K562 (cell line): ENCODE measurements around the gene NTN3. TPM values are rescaled to one million over a fixed set of nuclear protein-coding genes. Genes with fewer than 3 reads are reported as not detected.

ENCODE experiments used
- ATF1 ChIP-seq, 2 experiments: fragments of 450-650 bp in 1 of 2; IDR thresholded peaks; 2 replicates each; pipeline ENCODE4 v1.6.1; 2016; ENCODE audit warnings: missing compliant biosample characterization in 1 of 2, missing genetic modification characterization in 1 of 2
- CEBPB ChIP-seq: fragments of 450-650 bp; IDR thresholded peaks from 2 replicates; pipeline ENCODE4 v1.6.1; 2016; ENCODE audit warnings: missing genetic modification characterization, missing compliant biosample characterization
- ELF1 ChIP-seq: fragments of 200-800 bp; sonication (Bioruptor generic); IDR thresholded peaks from 2 replicates; pipeline ENCODE4 v1.6.1; 2016; ENCODE audit warnings: missing genetic modification characterization, missing compliant biosample characterization
- EP400 ChIP-seq: fragments of 450-650 bp; IDR thresholded peaks from 2 replicates; pipeline ENCODE4 v1.6.1; 2017; ENCODE audit warnings: antibody characterized with exemption, mild to moderate bottlenecking, moderate library complexity
- HBP1 ChIP-seq: fragments of 450-650 bp; formaldehyde crosslinking; IDR thresholded peaks from 2 replicates; pipeline ENCODE4 v1.4.0; 2022; ENCODE audit warnings: missing genetic modification characterization
- IRF1 ChIP-seq: sonication (generic); formaldehyde crosslinking; IDR thresholded peaks from 2 replicates; pipeline ENCODE4 v1.8.0; 2022; ENCODE audit warnings: missing genetic modification reagents, mild to moderate bottlenecking, borderline replicate concordance
- IRF2 ChIP-seq: sonication (generic); formaldehyde crosslinking; IDR thresholded peaks from 2 replicates; pipeline ENCODE4 v1.8.1; 2022; ENCODE audit warnings: mild to moderate bottlenecking, missing genetic modification reagents
- KAT7 ChIP-seq: sonication (generic); formaldehyde crosslinking; IDR thresholded peaks from 2 replicates; pipeline ENCODE4 v1.8.0; 2022; ENCODE audit warnings: missing genetic modification reagents, mild to moderate bottlenecking, borderline replicate concordance
- MYC ChIP-seq, 2 experiments: fragments of 250-450 bp in 1 of 2; sonication (Bioruptor Pico) in 1 of 2; IDR thresholded peaks; 2 replicates each; pipeline versions ENCODE4 v1.5.1 to v1.6.1; 2012 to 2021; ENCODE audit warnings: low read depth in 2 of 2, borderline replicate concordance in 1 of 2, improper control_type of control experiment in 1 of 2, low read length in 1 of 2, mild to moderate bottlenecking in 1 of 2, moderate library complexity in 1 of 2
- NFATC3 ChIP-seq: fragments of 450-650 bp; IDR thresholded peaks from 2 replicates; pipeline ENCODE4 v1.6.1; 2017; ENCODE audit warnings: mild to moderate bottlenecking
- POLR2G ChIP-seq: fragments of 200-400 bp; formaldehyde crosslinking; IDR thresholded peaks from 2 replicates; pipeline ENCODE4 v1.6.1; 2017; ENCODE audit warnings: low read depth, mild to moderate bottlenecking, antibody characterized with exemption, low read length, moderate library complexity
- RBM22 ChIP-seq: fragments of 200-400 bp; formaldehyde crosslinking; IDR thresholded peaks from 2 replicates; pipeline ENCODE4 v1.6.1; 2018; ENCODE audit warnings: low read length, low read depth; ENCODE audit not compliant: poor library complexity, severe bottlenecking
- SIN3A ChIP-seq, 2 experiments: fragments of 150-350 bp in 1 of 2; IDR thresholded peaks; 2 replicates each; pipeline ENCODE4 v1.6.1; 2011 to 2016; ENCODE audit warnings: borderline replicate concordance in 2 of 2, low read depth in 2 of 2, low read length in 2 of 2, mild to moderate bottlenecking in 2 of 2, moderate library complexity in 2 of 2; ENCODE audit not compliant: control insufficient read depth in 1 of 2
- YY1 ChIP-seq, 3 experiments: IDR thresholded peaks; 2 replicates each; pipeline ENCODE4 v1.6.1; 2011; ENCODE audit warnings: low read length in 2 of 3, mild to moderate bottlenecking in 2 of 3, moderate library complexity in 2 of 3, borderline replicate concordance in 1 of 3, control low read depth in 1 of 3, low read depth in 1 of 3; ENCODE audit not compliant: insufficient read depth in 3 of 3, insufficient replicate concordance in 2 of 3, control insufficient read depth in 1 of 3, insufficient read length in 1 of 3; ENCODE audit errors: extremely low read depth in 1 of 3
- ZBTB5 ChIP-seq: fragments of 450-650 bp; IDR thresholded peaks from 2 replicates; pipeline ENCODE4 v1.6.1; 2017; ENCODE audit warnings: antibody characterized with exemption
- ZBTB7A ChIP-seq: IDR thresholded peaks from 2 replicates; pipeline ENCODE4 v1.6.1; 2011; ENCODE audit warnings: low read depth, mild to moderate bottlenecking, low read length, moderate library complexity, borderline replicate concordance; ENCODE audit not compliant: control insufficient read depth
- ZC3H4 ChIP-seq: sonication (generic); formaldehyde crosslinking; IDR thresholded peaks from 2 replicates; pipeline ENCODE4 v1.9.0; 2021; ENCODE audit warnings: missing genetic modification reagents, borderline replicate concordance
- ZNF740 ChIP-seq, 3 experiments: fragments of 200-800 bp in 1 of 3; sonication (Bioruptor generic) in 1 of 3; sonication (generic) in 1 of 3; formaldehyde crosslinking in 1 of 3; IDR thresholded peaks; 2 replicates each; pipeline versions ENCODE4 v1.6.1 to v1.8.0; 2016 to 2022; ENCODE audit warnings: mild to moderate bottlenecking in 2 of 3, missing compliant biosample characterization in 2 of 3, missing genetic modification characterization in 2 of 3, missing genetic modification reagents in 1 of 3
- polyA plus RNA-seq, 8 experiments: library from polyadenylated mRNA; depleted of rRNA in 4 of 8; stranded (reverse) in 5 of 8; unstranded in 3 of 8; fragments of >200 nt; fragmentation: Nextera tagmentation in 2 of 8; fragmentation: Illumina TruSeq in 1 of 8; extraction: Ambion mirVana in 2 of 8; extraction: Trizol in 1 of 8; gene quantifications; 2 replicates each; pipeline versions ENCODE4 v1.2.1 to v1.2.3, GENCODE V29; 2011 to 2014; ENCODE audit warnings: inconsistent platforms in 1 of 8, missing spikeins in 1 of 8
- total RNA-seq, 7 experiments: library from RNA; depleted of rRNA in 6 of 7; stranded (reverse); fragments of >200 nt in 6 of 7; fragmentation: Illumina TruSeq in 2 of 7; extraction: Trizol in 2 of 7; gene quantifications; 2 replicates each; pipeline versions ENCODE4 v1.2.1 to v1.2.3, GENCODE V29; 2011 to 2021; ENCODE audit warnings: low replicate concordance in 1 of 7

Gene NTN3
- total and polyA plus RNA-seq, 9 of the 15 experiments (the other 6 are each of a cell fraction or from before 2014, with no cell fraction given), result not detected

GRCh38 chr16:2514333-2515179, 43.5 kb downstream of the NTN3 start (continued):
- peak in 1 of 3 experiments; percentile 22 for TF ChIP-seq YY1 (IDR thresholded peaks at IDR 0.05; ENCODE audit: borderline replicate concordance in 1 of 3, control insufficient read depth in 1 of 3, extremely low read depth in 1 of 3, insufficient read depth in 3 of 3, insufficient read length in 1 of 3, insufficient replicate concordance in 2 of 3, low read depth in 1 of 3, low read length in 2 of 3)
- TF ChIP-seq IRF2 (CRISPR knock-in tag), result no peak
- TF ChIP-seq ZBTB7A, result peak; percentile 59; the same call in 1 of the 2 replicates
- TF ChIP-seq SIN3A (IDR thresholded peaks at IDR 0.05; ENCODE audit: borderline replicate concordance in 2 of 2, control insufficient read depth in 1 of 2, low read depth in 2 of 2, low read length in 2 of 2), result peak in 1 of 2 experiments; percentile 35; a peak in 1 of 4 replicates
- peak; percentile 46 for TF ChIP-seq ELF1 (tag)
- peak; percentile 11; the same call in 1 of the 2 replicates for TF ChIP-seq HBP1
- TF ChIP-seq KAT7 (CRISPR knock-in tag), result peak; percentile 47; the same call in 1 of the 2 replicates
- TF ChIP-seq ZNF740 (CRISPR knock-in tag; IDR thresholded peaks at IDR 0.05), result 0 out of 2 replicates have a peak, but pooled peaks have one; percentile 16
- no peak for TF ChIP-seq ZNF740 (tag; IDR thresholded peaks at IDR 0.05)
- no peak for TF ChIP-seq NFATC3
- no peak for TF ChIP-seq ZBTB5
- no peak for TF ChIP-seq MYC (IDR thresholded peaks at IDR 0.05; ENCODE audit: low read depth, low read length)
- 0 out of 2 replicates have a peak, but pooled peaks have one; percentile 31 for TF ChIP-seq MYC (CRISPR knock-in tag; IDR thresholded peaks at IDR 0.05; ENCODE audit: borderline replicate concordance, low read depth)
- TF ChIP-seq IRF1, result no peak
- TF ChIP-seq EP400, result 0 out of 2 replicates have a peak, but pooled peaks have one; percentile 37
- peak; percentile 21 for TF ChIP-seq POLR2G
- peak; percentile 71; the same call in 1 of the 2 replicates for TF ChIP-seq ZC3H4 (CRISPR knock-in tag)
- TF ChIP-seq CEBPB (tag), result peak; percentile 31
- TF ChIP-seq RBM22, result peak; percentile 17
- TF ChIP-seq ATF1 (CRISPR knock-in tag; IDR thresholded peaks at IDR 0.05), result no peak
- 0 out of 2 replicates have a peak, but pooled peaks have one; percentile 51 for TF ChIP-seq ATF1 (tag; IDR thresholded peaks at IDR 0.05)
- TF ChIP-seq, all 486 proteins: peak for 25
